GM18861 (cell line): ENCODE results near the gene S100A13.
"Not testable (repeated sequence)": the region's sequence is repeated elsewhere in the genome, so short reads cannot be mapped to it uniquely, and the experiment has no call there.

Experiments
- ATAC-seq: cut with Tn5 transposase; IDR thresholded peaks from one replicate; pipeline ENCODE4 v1.9.1; 2021; ENCODE audit not compliant: unreplicated experiment

Gene S100A13

GRCh38 chr1:153608089-153608682 lies 19.1 kb downstream of the S100A13 start:
- no peak for ATAC-seq

GRCh38 chr1:153607381-153607780 lies 19.9 kb downstream of the S100A13 start:
- ATAC-seq: no peak

DNA sequence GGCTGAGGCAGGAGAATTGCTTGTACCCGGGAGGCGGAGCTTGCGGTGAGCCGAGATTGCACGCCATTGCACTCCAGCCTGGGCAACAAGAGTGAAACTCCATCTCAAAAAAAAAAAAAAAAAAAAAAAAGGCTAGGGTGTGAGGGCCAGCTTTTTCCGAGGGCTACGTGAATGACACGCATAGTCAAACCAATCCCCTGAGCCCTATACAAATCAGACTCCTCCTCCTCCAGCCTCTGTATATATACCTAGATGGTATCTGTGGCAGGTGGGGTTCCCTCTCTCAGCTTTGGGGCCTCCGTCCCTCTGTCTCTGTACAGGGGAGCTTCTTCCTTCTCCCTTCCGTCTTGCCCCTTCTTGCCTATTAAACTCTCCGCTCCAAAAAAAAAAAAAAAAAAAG lies 21.1 kb downstream of the S100A13 start:
- ATAC-seq: no peak

GRCh38 chr1:153602749-153603148 lies 24.6 kb downstream of the S100A13 start:
- no peak for ATAC-seq

DNA sequence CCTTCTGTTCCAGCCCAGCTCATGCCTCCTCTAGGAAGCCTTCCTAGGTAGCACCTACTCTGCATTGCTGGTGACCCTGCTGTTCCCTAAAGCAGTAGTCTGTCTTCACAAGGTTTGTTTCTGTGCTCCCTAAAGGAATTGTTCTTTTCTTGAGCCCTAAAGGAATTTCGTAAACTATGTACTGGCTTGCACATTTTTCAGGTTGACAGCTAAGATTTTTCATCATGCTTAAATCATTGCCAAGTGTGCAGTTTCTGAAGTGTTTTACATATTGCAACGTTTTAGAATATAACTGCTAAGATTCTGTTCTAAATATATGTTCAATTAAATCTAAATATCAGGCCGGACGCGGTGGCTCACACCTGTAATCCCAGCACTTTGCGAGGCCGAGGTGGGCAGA lies 27.5 kb downstream of the S100A13 start:
- ATAC-seq: no peak

- ATAC-seq: peak; percentile 98
Observed at GRCh38 chr1:153598309-153599172, 28.8 kb downstream of the S100A13 start.

GRCh38 chr1:153597206-153597605 lies 30.1 kb downstream of the S100A13 start:
- ATAC-seq: no peak

- no peak for ATAC-seq
Observed at GRCh38 chr1:153592748-153593147, 34.6 kb downstream of the S100A13 start.

- ATAC-seq: no peak
Observed at GRCh38 chr1:153588482-153588881, 38.8 kb downstream of the S100A13 start.

DNA sequence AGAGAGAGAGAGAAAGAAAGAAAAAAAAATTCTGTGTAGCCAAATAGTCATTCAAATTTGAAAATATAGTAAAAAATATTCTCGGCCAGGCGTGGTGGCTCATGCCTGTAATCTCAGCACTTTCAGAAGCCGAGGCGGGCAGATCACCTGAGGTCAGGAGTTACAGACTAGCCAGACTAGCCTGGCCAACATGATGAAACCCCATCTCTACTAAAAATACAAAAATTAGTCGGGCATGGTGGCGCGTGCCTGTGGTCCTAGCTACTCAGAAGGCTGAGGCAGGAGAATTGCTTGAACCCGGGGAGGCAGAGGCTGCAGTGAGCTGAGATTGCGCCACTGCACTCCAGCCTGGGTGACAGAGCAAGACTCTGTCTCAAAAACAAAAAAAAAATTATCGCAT lies 39.3 kb downstream of the S100A13 start:
- not testable (repeated sequence) for ATAC-seq

DNA sequence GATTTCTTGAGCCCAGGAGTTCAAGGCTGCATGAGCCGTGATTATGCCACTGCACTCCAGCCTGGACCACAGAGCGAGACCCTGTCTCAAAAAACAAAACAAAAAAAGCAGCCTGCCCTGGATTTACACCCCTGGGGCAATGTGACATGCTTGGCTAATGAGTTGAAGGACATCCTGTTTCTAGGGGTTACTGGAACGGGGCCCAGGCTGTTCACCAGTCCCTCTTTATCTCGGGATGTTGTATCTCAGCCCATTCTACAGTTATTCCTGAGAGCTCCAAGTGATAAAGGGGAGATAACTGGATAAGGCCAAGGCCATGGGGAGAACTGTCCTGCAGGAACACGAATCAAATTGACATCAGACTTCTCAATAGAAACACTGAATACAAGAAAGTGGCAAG lies 40.0 kb downstream of the S100A13 start:
- ATAC-seq: no peak

- ATAC-seq: no peak
Observed at GRCh38 chr1:153586347-153586746, 41.0 kb downstream of the S100A13 start.

- no peak for ATAC-seq
Observed at GRCh38 chr1:153585006-153585405, 42.3 kb downstream of the S100A13 start.

GRCh38 chr1:153583976-153584375 lies 43.3 kb downstream of the S100A13 start:
- ATAC-seq: no peak

- not testable (repeated sequence) for ATAC-seq
Observed at GRCh38 chr1:153583514-153583913, 43.8 kb downstream of the S100A13 start.

DNA sequence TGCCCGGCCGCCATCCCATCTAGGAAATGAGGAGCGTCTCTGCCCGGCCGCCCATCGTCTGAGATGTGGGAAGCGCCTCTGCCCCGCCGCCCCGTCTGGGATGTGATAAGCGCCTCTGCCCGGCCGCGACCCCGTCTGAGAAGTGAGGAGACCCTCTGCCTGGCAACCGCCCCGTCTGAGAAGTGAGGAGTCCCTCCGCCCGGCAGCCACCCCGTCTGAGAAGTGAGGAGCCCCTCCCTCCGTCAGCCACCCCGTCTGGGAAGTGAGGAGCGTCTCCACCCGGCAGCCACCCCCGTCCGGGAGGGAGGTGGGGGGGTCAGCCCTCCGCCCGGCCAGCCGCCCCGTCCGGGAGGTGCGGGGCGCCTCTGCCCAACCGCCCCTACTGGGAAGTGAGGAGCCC lies 44.5 kb downstream of the S100A13 start:
- ATAC-seq: not testable (repeated sequence)

- no peak for ATAC-seq
Observed at GRCh38 chr1:153578936-153579335, 48.4 kb downstream of the S100A13 start.

DNA sequence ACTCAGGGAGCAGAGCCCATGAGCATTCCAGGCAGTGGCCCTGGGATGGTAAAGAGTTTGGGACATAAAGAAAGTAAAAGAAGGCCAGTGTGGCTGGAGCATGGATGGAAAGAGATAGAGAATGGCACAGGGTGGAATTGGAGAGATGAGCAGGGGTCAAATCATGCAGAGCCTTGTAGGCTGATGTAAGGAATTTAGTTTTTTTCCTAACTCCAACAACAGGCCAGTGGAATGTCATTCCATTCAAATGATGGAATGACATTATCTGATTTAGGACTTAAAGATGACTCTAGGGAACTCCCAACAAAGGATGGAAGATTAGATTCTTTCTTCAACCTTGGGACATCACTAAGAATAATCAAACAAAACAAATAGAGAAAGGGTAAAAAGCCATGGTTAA lies 48.8 kb downstream of the S100A13 start:
- no peak for ATAC-seq

DNA sequence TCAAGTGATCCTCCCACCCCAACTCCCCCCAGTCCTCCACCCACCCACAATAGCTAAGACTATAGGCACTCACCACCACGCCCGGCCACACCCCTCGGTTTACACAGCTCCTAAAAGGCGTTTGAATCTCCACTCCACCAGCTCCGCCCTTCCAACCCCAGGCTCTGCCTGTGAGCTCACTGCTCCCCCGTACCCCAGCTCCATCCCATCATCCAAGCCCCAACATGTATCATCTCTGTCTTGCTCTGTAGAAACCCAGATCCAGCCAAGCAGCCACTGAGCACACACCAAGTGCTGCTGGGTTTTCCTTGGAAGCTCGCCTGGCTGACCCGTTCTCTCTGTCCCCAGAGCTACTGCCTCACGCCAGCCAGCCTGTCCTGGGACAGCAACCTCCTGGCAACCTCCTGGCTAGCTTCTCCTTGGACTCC lies 49.7 kb downstream of the S100A13 start:
- ATAC-seq: no peak

GRCh38 chr1:153577138-153577537 lies 50.2 kb downstream of the S100A13 start:
- no peak for ATAC-seq

GRCh38 chr1:153575497-153575896 lies 51.8 kb downstream of the S100A13 start:
- ATAC-seq: not testable (repeated sequence)

GRCh38 chr1:153575081-153575491 lies 52.2 kb downstream of the S100A13 start:
- not testable (repeated sequence) for ATAC-seq
